ENCODE data around the gene CUX1. TPM values are rescaled to one million over a fixed set of nuclear protein-coding genes. Genes with fewer than 3 reads are reported as not detected.

Gene CUX1
- total and polyA plus RNA-seq, 2 donors (not counting 1 experiment from before 2014, with no cell fraction given): 22.7 to 38.1 TPM

DNA sequence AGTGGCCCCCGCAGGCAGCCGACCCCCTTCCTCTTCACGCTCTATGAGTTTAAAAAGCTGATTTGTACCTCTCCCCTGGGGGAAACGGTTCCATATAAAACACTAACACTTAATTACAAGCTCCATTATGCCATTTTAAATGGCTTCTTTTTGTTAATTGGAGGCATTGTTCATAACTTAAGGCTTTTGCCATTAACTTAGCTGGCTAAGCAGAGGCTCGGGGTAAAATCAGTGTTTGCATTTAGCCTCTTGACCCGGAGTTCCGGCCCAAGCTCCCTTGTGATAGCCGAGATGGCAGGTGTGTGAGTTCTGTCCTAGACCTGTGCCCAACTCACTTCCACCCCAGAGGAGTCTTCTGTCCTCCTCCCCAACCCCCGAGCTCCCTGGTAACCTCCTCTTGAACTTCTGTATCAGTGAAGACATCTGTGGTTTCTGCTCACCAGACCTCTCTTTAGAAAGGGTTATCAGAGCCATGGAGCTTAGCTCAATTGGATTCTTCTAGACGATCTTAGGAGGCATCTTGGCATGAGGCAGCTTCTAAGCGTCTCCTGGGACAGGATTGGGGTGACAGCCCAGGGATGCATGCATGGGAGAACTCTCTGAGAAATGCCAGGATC, 435.0 kb downstream of the CUX1 start:
- TF ChIP-seq, protein P1, sequence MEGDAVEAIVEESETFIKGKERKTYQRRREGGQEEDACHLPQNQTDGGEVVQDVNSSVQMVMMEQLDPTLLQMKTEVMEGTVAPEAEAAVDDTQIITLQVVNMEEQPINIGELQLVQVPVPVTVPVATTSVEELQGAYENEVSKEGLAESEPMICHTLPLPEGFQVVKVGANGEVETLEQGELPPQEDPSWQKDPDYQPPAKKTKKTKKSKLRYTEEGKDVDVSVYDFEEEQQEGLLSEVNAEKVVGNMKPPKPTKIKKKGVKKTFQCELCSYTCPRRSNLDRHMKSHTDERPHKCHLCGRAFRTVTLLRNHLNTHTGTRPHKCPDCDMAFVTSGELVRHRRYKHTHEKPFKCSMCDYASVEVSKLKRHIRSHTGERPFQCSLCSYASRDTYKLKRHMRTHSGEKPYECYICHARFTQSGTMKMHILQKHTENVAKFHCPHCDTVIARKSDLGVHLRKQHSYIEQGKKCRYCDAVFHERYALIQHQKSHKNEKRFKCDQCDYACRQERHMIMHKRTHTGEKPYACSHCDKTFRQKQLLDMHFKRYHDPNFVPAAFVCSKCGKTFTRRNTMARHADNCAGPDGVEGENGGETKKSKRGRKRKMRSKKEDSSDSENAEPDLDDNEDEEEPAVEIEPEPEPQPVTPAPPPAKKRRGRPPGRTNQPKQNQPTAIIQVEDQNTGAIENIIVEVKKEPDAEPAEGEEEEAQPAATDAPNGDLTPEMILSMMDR (conservative IDR thresholded peaks at IDR 0.05 in 1 of 2, IDR thresholded peaks at IDR 0.05 in 1 of 2; ENCODE audit: low read depth in 1 of 2, low read length in 2 of 2): no peak
- no peak for TF ChIP-seq EZH2 (IDR thresholded peaks at IDR 0.05; ENCODE audit: low read length, missing control alignments)
- Histone ChIP-seq H3K27ac (ENCODE audit: insufficient read depth, low read length) (no peak overlapping the region), H3K79me2 (ENCODE audit: control insufficient read depth, insufficient read depth, low read length) (no peaks in the 10 kb centered on the region), H2AFZ (ENCODE audit: low read length) (no peak overlapping the region), H3K4me1 (ENCODE audit: control insufficient read depth, extremely low read depth, insufficient read depth, low read length) (no peaks in the 10 kb centered on the region), H4K20me1 (ENCODE audit: control insufficient read depth, extremely low read depth, insufficient read depth, low read length) (no peaks in the 10 kb centered on the region), H3K27me3 (ENCODE audit: control insufficient read depth, insufficient read depth, low read length) (no peaks in the 10 kb centered on the region), H3K9ac (ENCODE audit: insufficient read depth, low read length) (no peak overlapping the region), H3K4me2 (ENCODE audit: extremely low read depth, insufficient read depth, low read length) (no peak overlapping the region), H3K36me3 (ENCODE audit: control insufficient read depth, insufficient read depth, low read length) (no peaks in the 10 kb centered on the region), H3K9me3 (ENCODE audit: control insufficient read depth, insufficient read depth, low read depth, low read length) (no peaks in the 10 kb centered on the region), H3K4me3 (replicated peaks in 1 of 4; ENCODE audit: control extremely low read depth in 1 of 4, insufficient read depth in 1 of 4, low read depth in 3 of 4, low read length in 4 of 4) (no peak overlapping the region)
- DNase-seq (ENCODE audit: low read depth in 2 of 2): no peak

DNA sequence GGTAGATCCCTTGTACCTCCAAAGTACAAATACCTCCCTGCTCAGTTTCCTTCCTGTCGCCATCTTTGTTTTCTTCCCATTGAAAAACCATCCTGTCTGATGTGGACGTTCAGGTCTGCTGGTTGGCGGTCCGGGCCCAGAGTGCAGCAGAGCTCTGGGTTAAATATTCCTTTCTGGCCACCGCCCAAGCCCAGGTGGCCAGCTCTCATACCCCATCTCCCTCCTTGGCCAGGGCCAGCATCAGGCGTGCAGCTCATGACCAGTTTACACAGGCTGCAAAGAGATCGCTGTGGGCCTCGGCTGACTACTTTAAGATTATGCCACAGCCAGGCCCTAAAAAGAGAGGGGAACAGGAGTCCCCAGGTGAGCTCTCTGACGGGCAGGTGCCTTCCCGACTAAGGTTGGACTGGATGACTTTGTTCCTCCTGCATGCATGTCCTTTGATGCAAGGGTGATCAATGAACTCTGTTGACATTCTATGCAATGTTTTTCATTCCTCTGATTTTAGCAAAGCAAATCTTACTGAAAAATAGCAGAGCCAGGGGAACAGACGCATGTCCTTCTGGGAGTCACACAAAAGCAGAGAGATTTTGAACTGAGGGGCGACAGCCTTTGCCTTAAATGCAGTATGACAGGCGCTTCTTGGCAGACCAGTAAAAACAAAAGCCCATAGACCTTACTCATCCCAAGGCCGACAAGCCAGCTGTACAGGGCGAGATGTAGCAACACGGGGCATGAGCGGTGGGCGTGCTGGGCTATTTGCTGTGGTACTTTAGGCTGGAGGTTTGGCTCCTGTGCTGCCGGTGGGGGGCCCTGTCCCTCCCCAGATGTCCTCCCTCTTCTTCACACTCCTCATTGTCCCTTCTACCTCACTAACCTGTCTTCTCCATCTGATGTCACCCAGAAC, 435.9 kb downstream of the CUX1 start:
- H2AFZ ChIP-seq (ENCODE audit: low read length): no peak overlapping the region
- H4K20me1 ChIP-seq (ENCODE audit: control insufficient read depth, extremely low read depth, insufficient read depth, low read length): no peaks in the 10 kb centered on the region
- no peak overlapping the region for H3K27ac ChIP-seq (ENCODE audit: insufficient read depth, low read length)
- TF ChIP-seq, protein P1 (conservative IDR thresholded peaks at IDR 0.05 in 1 of 2, IDR thresholded peaks at IDR 0.05 in 1 of 2; ENCODE audit: low read depth in 1 of 2, low read length in 2 of 2): no peak
- TF ChIP-seq EZH2 (IDR thresholded peaks at IDR 0.05; ENCODE audit: low read length, missing control alignments): no peak
- no peaks in the 10 kb centered on the region for H3K4me1 ChIP-seq (ENCODE audit: control insufficient read depth, extremely low read depth, insufficient read depth, low read length)
- no peak overlapping the region for H3K9ac ChIP-seq (ENCODE audit: insufficient read depth, low read length)
- no peak overlapping the region for H3K4me2 ChIP-seq (ENCODE audit: extremely low read depth, insufficient read depth, low read length)
- H3K79me2 ChIP-seq (ENCODE audit: control insufficient read depth, insufficient read depth, low read length): no peaks in the 10 kb centered on the region
- no peak for DNase-seq (ENCODE audit: low read depth in 2 of 2)
- no peaks in the 10 kb centered on the region for H3K36me3 ChIP-seq (ENCODE audit: control insufficient read depth, insufficient read depth, low read length)
- no peaks in the 10 kb centered on the region for H3K9me3 ChIP-seq (ENCODE audit: control insufficient read depth, insufficient read depth, low read depth, low read length)
- no peak overlapping the region for H3K4me3 ChIP-seq (replicated peaks in 1 of 4; ENCODE audit: control extremely low read depth in 1 of 4, insufficient read depth in 1 of 4, low read depth in 3 of 4, low read length in 4 of 4)
- no peaks in the 10 kb centered on the region for H3K27me3 ChIP-seq (ENCODE audit: control insufficient read depth, insufficient read depth, low read length)

GRCh38 chr7:102253973-102254370, 436.5 kb downstream of the CUX1 start:
- Histone ChIP-seq H3K9me3 (ENCODE audit: control insufficient read depth, insufficient read depth, low read depth, low read length) (no peaks in the 10 kb centered on the region), H3K4me2 (ENCODE audit: extremely low read depth, insufficient read depth, low read length) (no peak overlapping the region), H3K27me3 (ENCODE audit: control insufficient read depth, insufficient read depth, low read length) (no peaks in the 10 kb centered on the region), H3K79me2 (ENCODE audit: control insufficient read depth, insufficient read depth, low read length) (no peaks in the 10 kb centered on the region), H3K27ac (ENCODE audit: insufficient read depth, low read length) (no peak overlapping the region), H3K4me1 (ENCODE audit: control insufficient read depth, extremely low read depth, insufficient read depth, low read length) (no peaks in the 10 kb centered on the region), H2AFZ (ENCODE audit: low read length) (no peak overlapping the region), H3K36me3 (ENCODE audit: control insufficient read depth, insufficient read depth, low read length) (no peaks in the 10 kb centered on the region), H3K4me3 (replicated peaks in 1 of 4; ENCODE audit: control extremely low read depth in 1 of 4, insufficient read depth in 1 of 4, low read depth in 3 of 4, low read length in 4 of 4) (no peak overlapping the region), H4K20me1 (ENCODE audit: control insufficient read depth, extremely low read depth, insufficient read depth, low read length) (no peaks in the 10 kb centered on the region), H3K9ac (ENCODE audit: insufficient read depth, low read length) (no peak overlapping the region)
- no peak for DNase-seq (ENCODE audit: low read depth in 2 of 2)
- TF ChIP-seq, protein P1 (conservative IDR thresholded peaks at IDR 0.05 in 1 of 2, IDR thresholded peaks at IDR 0.05 in 1 of 2; ENCODE audit: low read depth in 1 of 2, low read length in 2 of 2): no peak
- TF ChIP-seq EZH2 (IDR thresholded peaks at IDR 0.05; ENCODE audit: low read length, missing control alignments): no peak

Data from fibroblast of lung (primary cell).